Measurements from ENCODE around the gene PDGFC.

GRCh38 chr4:156952078-156952759 lies 19.4 kb downstream of the PDGFC start:
- TF ChIP-seq HNRNPH1 (optimal IDR thresholded peaks at IDR 0.05; ENCODE audit: low read depth, low read length) (no peak), AGO1 (IDR thresholded peaks at IDR 0.05; ENCODE audit: low read depth, low read length, poor library complexity, severe bottlenecking) (no peak), ZBTB7A (CRISPR knock-in tag; IDR thresholded peaks at IDR 0.05) (no peak)

Data from HepG2 (cell line).